Measurements from ENCODE around the gene LHFPL6. TPM values are rescaled to one million over a fixed set of nuclear protein-coding genes. Genes with fewer than 3 reads are reported as not detected.

The LHFPL6 gene
- total and polyA plus RNA-seq, 11 donors: 34.4 to 74.4 (median 53.2) TPM

GRCh38 chr13:39406688-39407087, 196.3 kb downstream of the LHFPL6 start:
- H3K4me1 ChIP-seq: peaks cover 0 to 84% (median 57%) of the 10 kb centered on the region in 12 donors
- no peak for ATAC-seq

GRCh38 chr13:39405596-39406205, 197.3 kb downstream of the LHFPL6 start:
- intact Hi-C loops (cut with DNase I): loop anchor here in 2 of 10 donors (10.0 kb wide), 2 partner anchors 131 to 261 kb away; no protein-coding TSS in a partner anchor
- H3K36me3 ChIP-seq: no peaks in the 10 kb centered on the region
- H3K27ac ChIP-seq: peak overlapping the region in 1 of 12 donors; percentile 5
- TF ChIP-seq POLR2A (IDR thresholded peaks at IDR 0.05): no peak
- TF ChIP-seq, protein P1, sequence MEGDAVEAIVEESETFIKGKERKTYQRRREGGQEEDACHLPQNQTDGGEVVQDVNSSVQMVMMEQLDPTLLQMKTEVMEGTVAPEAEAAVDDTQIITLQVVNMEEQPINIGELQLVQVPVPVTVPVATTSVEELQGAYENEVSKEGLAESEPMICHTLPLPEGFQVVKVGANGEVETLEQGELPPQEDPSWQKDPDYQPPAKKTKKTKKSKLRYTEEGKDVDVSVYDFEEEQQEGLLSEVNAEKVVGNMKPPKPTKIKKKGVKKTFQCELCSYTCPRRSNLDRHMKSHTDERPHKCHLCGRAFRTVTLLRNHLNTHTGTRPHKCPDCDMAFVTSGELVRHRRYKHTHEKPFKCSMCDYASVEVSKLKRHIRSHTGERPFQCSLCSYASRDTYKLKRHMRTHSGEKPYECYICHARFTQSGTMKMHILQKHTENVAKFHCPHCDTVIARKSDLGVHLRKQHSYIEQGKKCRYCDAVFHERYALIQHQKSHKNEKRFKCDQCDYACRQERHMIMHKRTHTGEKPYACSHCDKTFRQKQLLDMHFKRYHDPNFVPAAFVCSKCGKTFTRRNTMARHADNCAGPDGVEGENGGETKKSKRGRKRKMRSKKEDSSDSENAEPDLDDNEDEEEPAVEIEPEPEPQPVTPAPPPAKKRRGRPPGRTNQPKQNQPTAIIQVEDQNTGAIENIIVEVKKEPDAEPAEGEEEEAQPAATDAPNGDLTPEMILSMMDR (IDR thresholded peaks at IDR 0.05): no peak
- H3K9me3 ChIP-seq: peaks cover 0 to 3% (median 0%) of the 10 kb centered on the region in 12 donors
- ATAC-seq (no peak), DNase-seq (no peak)
- H3K27me3 ChIP-seq: no peaks in the 10 kb centered on the region
- peaks cover 0 to 81% (median 56%) of the 10 kb centered on the region in 12 donors for H3K4me1 ChIP-seq
- H3K4me3 ChIP-seq: no peak overlapping the region
- 65 to 69% (median 67%) methylated on average over 7 of the region's 7 CpGs for WGBS, 4 donors

More at GRCh38 chr13:39406688-39407087, 196.3 kb downstream of the LHFPL6 start:
- H3K36me3 ChIP-seq: no peaks in the 10 kb centered on the region
- 93 to 97% (median 96%) methylated on average over 1 of the region's 1 CpG for WGBS, 4 donors
- no peaks in the 10 kb centered on the region for H3K9me3 ChIP-seq
- DNase-seq: no peak
- TF ChIP-seq POLR2A (IDR thresholded peaks at IDR 0.05): no peak
- TF ChIP-seq, protein P1 (IDR thresholded peaks at IDR 0.05): no peak
- no peak overlapping the region for H3K4me3 ChIP-seq
- intact Hi-C loops (cut with DNase I): loop anchor here in 2 of 10 donors (10.0 kb wide), 2 partner anchors 132 to 262 kb away; no protein-coding TSS in a partner anchor
- no peaks in the 10 kb centered on the region for H3K27me3 ChIP-seq
- no peak overlapping the region for H3K27ac ChIP-seq

DNA sequence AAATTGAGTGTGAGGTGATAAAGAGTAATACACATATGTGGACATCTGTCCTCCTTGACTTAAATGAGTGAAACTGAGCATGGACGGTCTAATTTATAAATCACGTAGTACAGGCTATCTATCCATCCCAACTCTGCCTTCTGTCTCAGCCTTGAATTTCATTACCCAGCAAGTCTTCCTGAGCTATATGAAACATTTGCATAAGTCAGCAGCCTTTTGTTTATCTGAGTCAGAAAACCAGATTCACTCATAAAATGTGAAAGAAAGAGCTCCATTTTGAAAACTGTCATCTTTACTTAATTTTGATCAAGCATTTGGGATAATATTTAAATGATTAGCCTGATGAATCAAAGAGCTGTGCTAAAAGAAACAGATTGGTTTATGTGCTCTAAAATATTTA, 197.9 kb downstream of the LHFPL6 start:
- peaks cover 0 to 75% (median 50%) of the 10 kb centered on the region in 12 donors for H3K4me1 ChIP-seq
- intact Hi-C loops (cut with DNase I): loop anchor here in 2 of 10 donors (10.0 kb wide), 2 partner anchors 130 to 260 kb away; no protein-coding TSS in a partner anchor
- DNase-seq (no peak), ATAC-seq (no peak)
- no peaks in the 10 kb centered on the region for H3K36me3 ChIP-seq
- H3K27me3 ChIP-seq: no peaks in the 10 kb centered on the region
- peak overlapping the region in 1 of 12 donors; percentile 5 for H3K27ac ChIP-seq
- H3K9me3 ChIP-seq: peaks cover 0 to 4% (median 0%) of the 10 kb centered on the region in 12 donors
- 86 to 92% (median 86%) methylated on average over 2 of the region's 2 CpGs for WGBS, 4 donors
- no peak for TF ChIP-seq POLR2A (IDR thresholded peaks at IDR 0.05)
- TF ChIP-seq, protein P1 (IDR thresholded peaks at IDR 0.05): no peak
- no peak overlapping the region for H3K4me3 ChIP-seq

DNA sequence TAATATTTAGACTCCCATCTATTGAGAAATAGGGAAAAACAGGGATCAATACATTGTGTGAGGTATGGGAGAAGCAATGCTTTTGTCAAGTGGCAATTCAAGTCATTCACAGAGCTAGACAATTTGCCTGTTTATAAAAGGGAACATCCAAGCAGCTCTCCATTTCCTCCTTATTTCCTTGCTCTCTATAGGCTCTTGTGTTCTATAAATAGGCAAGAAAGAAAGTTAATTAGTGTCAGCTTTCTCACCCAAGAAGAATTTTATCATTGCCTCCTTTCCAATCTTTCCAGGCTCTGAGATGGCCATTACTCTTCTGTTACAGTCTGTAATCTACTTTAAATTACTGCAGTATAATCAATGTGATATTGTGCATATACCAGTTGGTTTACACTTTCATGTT, 199.9 kb downstream of the LHFPL6 start:
- no peak for DNase-seq
- TF ChIP-seq, protein P1 (IDR thresholded peaks at IDR 0.05): no peak
- no peak for TF ChIP-seq POLR2A (IDR thresholded peaks at IDR 0.05)
- no peak overlapping the region for H3K4me3 ChIP-seq
- no peak overlapping the region for H3K27ac ChIP-seq
- H3K36me3 ChIP-seq: no peaks in the 10 kb centered on the region
- peaks cover 2 to 68% (median 41%) of the 10 kb centered on the region in 12 donors for H3K4me1 ChIP-seq
- intact Hi-C loops (cut with DNase I): loop anchor here in 2 of 10 donors (10.0 kb wide), 2 partner anchors 128 to 258 kb away; no protein-coding TSS in a partner anchor
- peaks cover 0 to 4% (median 0%) of the 10 kb centered on the region in 12 donors for H3K9me3 ChIP-seq
- no peaks in the 10 kb centered on the region for H3K27me3 ChIP-seq
- no peak for ATAC-seq
